HG03103 (cell line): Measurements from ENCODE around the gene ZNF592.
A peak's percentile ranks its signal among the peaks of the same experiment; 100 is the strongest.
"Not testable (repeated sequence)": the region's sequence is repeated elsewhere in the genome, so short reads cannot be mapped to it uniquely, and the experiment has no call there.

ENCODE experiments used
- ATAC-seq: cut with Tn5 transposase; IDR thresholded peaks from one replicate; pipeline ENCODE4 v1.9.1; 2021; ENCODE audit warnings: low read depth; ENCODE audit not compliant: unreplicated experiment

Gene ZNF592

DNA sequence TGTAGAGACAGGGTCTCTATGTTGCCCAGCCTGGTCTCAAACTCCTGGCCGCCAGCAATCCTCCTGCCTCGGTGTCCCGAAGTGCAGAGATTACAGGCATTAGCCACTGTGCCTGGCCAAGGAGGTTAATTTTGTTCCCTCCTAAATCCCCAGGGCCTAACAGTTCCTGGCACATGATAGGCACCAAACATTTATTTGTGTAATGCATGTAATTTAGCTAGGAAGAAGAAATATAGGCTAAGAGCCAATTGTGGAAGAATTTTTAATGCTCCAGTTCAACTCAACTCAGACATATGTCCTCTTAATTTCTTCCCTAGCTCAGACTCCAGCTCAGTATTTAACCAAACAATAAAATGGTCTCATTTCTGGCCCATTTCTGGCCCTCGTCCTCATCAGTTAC is 7.7 kb upstream of the ZNF592 start:
- ATAC-seq = no peak

DNA sequence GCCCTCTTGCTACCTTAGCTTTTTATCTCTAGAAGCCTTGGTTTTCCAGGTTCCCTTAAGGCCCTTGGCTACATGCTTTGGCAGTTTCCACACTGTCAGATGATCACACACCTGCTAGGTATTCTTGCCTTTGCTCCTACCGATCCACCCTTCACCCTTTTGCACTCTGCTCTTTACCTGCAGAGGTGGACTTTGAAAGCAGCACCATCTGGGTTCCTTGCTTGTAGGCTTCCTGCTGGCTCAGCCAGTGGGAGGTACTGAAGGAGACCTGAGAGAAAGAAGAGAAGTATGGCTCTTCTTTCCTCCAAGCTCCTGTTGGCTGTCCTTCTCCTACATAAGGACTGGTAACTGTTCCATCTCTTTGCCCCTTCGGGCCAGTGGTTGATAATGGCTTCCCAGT is 7.3 kb upstream of the ZNF592 start:
- no peak for ATAC-seq

DNA sequence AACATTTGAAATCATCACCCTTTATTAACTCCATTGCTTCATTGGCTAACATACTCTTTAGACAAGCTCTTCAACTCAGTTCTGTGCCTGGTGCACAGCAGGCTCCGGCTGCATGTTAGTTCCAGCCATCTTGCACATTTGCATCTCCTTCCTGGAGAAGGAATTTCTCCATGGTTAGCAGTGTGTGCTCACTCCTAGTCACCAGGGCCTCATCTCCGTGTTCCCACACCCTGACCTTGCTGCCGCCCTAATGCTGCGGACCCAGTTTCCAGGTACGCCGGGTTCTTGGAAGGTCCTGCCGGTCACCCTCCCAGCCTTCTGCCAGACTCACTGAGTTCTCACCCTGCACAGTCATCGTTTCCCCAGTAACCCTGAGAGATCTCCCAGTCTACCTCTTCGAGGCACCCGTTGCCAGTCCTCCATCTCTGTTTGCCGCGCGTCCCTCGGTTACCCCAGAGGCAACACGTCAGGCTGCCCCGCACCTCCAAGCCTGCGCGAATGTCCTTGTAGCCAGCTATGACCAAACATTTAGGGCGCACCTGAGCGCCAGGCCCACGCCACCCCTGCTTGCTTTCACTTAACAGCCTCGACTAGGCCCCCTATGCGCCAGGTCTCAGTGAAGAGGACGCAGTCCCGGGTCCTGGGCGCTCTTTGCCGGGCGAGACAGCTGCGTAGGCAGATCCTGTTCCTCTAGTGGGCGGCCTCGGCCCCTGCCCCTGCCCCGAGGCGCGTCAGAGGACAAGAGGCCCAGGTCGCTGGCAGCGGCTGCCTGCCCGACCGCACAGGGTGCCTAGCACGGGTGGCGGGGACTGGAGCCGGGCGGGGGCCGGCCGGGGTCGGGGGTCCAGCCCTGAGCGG is 747 bp upstream of the ZNF592 start:
- peak; percentile 33 for ATAC-seq

DNA sequence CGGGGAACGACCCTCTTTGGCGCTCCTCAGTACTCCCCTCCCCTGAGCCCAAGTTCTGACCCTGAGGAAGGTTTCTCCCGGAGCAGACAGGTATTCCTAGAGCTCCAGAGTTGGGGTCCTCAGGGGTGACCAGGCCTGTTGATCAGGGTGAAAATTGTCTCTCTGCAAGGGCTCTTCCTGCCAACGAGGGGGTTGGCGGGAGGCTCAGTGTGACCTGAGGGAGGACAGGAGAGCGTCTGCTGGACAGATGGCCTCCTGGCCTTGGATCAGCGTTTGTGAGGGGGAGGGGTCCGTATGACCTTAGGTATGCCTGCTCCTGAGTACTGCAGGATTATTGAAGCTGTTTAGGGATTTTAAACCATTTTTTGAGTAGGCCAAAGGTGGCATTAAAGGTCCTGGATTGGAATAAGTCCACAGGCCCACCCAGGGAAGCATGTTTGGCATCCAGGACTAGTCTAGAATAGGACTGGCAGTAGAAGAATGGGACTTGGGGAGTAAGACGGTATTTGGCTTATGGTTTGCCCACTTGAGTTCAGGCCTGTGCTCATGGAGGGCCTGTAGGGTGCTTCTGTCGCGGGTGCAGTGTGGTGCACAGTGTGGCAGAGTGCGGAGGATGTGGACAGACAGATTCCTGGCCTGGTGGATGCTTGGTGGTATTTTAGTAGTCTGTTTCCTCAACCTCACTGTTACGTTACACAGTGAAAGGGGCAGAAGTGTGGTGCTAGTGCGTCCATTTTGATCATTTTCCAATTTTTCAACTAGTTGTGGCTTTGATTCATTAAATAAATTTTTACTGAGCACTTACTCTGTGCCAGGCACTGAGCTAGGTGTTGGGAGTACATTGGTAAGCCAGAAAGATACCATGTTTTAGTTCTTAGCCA is 959 bp downstream of the ZNF592 start:
- ATAC-seq = no peak

DNA sequence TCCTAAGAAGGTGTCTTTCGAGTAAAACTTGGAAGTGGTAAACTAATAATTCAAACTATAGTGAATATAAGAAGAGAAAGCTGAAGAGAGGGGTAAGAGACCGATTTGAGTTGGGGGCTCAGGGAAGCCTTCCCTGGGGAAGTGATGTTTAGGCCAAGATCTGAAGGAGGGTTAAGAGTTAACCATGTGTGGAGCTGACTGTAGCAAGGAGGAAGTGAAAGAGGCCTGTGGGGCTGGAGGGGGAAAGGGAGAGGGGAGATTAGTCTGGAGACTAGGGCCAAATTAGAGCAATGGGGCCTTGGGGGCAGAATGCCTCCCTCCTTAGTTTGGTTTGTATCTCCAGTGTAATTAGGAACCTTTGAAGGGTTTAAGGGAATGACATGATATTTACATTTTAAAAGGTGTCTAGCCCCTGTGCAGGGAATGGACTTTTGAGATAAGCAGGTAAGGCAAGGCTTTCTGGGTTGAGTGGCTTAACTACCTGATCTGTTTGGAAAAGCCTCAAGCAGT is 2.2 kb downstream of the ZNF592 start:
- no peak for ATAC-seq

DNA sequence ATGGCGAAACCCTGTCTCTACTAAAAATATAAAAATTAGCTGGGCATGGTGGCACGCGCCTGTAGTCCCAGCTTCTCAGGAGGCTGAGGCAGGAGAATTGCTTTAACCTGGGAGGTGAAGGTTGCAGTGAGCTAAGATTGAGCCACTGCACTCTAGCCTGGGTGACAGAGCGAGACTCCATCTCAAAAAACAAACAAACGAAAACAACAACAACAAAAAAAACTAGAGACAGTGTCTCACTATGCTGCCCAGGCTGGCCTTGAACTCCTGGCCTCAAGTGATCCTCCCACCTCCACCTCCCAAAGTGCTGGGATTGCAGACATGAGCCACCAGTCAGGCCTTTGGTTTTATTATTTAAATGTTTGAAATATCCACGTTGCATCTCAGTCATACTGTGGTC is 3.3 kb downstream of the ZNF592 start:
- ATAC-seq = not testable (repeated sequence)

DNA sequence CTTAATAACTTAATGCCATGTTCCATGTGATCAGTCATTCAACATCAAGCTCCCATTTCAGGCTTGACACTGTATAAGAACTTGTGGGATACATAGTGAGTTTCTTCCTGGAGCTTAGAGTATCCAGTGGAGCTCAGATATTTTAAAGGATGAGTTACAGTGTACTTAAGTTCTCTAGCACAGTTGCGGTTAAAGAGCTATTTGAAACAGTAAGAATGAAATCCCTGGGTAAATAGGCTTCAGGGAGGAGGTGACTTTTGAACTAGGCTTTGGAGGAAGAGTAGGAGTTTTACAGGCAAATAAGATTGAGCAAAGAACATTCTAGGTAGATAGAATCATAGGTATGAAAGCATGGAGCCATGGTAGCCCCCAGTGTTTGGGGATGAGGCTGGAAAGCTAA is 3.8 kb downstream of the ZNF592 start:
- no peak for ATAC-seq

DNA sequence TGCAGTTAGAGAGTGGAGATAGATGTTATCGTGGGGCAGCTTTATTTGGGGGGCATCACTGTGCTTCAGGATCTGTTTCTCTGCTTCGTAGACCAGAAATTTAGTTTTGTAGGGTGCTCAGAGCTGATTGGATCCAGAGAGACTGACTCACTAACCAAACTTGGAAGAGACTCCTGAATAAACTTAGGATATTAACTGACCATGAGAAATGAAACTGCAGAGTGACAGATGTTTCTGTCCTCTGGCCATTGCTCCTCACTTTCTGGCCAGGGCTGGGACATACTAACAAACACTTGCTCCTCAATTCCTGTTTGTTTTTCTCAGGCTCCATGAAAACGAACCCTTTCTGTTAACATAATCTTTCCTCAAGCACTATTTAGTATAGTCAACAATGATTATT is 4.3 kb downstream of the ZNF592 start:
- no peak for ATAC-seq

DNA sequence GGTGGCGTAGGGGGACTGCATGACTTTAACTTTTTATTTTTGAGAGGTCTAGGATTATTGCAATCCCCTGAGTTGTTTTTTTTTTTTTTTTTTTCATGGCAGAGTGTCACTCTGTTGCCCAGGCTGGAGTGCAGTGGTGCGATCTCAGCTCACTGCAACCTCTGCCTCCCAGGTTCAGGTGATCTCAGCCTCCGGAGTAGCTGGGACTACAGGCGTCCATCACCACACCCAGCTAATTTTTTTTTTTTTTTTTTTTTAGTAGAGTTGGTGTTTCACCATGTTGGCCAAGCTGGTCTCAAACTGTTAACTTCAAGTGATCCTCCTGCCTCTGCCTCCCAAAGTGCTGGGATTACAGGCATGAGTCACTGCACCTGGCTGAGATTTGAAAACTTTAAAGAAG is 6.5 kb downstream of the ZNF592 start:
- ATAC-seq = not testable (repeated sequence)

DNA sequence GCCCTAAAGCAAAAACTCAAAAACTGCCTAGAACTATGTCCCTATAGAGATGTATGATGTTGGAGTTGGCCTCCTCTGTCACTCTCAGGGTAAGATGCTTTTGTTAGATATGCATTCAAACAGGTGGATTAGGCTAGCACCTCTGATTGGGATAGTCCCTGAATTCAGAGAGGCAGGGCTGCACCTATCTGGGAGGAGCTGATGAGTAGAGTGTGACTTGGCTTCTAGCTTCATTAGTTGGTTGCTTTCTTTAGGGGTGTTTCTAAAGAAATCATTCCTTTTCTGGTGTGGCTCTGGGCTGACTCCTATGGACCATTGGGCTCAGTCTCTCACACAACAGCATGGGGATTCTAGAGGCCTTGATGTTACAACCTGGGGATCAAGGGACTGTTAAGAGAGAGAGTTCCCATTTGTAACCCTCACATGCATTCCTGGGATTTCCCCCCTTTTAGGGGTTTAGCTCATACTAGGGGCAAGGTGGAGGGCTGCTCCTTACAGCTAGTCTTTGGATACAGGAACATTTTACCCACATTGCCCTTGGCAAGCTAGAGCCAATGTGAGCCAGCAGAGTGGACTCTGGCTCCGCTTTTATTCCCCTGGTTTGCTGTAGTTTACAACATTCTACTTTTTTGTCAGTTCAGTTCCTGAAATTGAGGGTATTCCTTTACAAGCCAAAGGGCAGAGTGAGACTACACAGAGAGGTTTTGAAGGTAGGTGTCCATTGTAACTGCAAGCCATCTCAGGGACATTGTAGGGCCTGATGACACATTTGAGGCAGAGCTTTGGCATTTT is 7.5 kb downstream of the ZNF592 start:
- ATAC-seq = no peak

DNA sequence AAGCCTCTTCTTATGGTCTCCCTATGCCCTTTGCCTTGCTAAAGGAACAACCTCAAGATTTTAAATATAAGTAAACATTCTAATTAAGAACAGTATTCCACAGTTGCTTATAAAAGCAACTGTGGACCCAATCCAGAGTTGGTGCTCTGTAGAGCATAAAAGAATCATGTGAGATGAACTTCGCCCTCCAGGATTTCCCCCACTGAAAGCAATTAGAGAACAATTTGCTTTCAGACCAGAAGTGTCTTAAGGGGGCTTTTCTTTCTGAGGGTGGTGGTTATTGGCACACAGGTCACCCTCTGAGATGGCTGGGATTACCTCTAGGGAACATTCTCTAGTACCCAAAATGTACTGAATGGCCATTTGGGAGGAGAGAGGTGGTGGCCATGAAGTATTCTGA is 10.6 kb downstream of the ZNF592 start:
- ATAC-seq = no peak

DNA sequence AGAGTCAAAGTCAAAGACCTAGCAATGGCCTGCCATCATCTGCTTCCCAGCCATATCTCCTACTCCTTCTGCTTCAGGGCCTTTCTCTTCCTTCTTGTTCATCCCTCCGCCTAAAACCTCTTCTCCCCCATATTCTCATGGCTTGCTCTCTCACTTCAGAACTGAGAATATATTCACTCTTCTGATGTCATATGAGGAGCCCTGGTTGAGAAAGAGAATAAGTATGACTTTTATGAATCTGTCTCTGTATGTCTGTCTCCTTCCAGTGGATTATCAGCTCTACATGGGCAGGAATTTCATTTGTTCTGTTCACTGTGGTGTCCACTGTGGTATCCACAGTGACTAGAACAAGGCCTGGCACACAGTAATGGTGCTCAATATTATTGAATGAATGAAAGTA is 11.8 kb downstream of the ZNF592 start:
- no peak for ATAC-seq

DNA sequence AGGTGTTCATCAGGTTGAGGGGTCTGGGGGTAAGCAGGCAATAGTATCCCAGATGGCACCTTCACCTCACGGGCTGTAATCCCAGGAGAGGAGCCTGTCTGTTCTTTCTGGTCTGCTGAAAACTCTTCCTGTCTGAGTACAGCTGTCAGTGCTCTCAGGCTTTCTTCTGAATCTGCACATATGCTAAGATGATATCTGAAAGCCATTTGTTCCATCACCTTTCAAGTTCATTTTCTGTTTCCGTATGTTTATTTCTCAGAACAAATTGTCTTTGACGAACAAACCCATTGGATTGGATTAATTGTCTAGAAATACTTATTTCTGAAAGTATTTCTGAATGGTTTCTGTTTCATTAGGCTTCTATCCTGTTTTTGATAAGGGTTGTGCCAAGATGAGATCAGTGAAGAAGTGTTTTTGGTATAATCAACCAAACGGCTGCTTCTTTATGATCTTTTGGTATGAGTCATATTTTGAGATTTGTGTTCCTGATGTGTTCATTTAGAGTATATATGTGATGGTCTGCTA is 13.3 kb downstream of the ZNF592 start:
- ATAC-seq = no peak

DNA sequence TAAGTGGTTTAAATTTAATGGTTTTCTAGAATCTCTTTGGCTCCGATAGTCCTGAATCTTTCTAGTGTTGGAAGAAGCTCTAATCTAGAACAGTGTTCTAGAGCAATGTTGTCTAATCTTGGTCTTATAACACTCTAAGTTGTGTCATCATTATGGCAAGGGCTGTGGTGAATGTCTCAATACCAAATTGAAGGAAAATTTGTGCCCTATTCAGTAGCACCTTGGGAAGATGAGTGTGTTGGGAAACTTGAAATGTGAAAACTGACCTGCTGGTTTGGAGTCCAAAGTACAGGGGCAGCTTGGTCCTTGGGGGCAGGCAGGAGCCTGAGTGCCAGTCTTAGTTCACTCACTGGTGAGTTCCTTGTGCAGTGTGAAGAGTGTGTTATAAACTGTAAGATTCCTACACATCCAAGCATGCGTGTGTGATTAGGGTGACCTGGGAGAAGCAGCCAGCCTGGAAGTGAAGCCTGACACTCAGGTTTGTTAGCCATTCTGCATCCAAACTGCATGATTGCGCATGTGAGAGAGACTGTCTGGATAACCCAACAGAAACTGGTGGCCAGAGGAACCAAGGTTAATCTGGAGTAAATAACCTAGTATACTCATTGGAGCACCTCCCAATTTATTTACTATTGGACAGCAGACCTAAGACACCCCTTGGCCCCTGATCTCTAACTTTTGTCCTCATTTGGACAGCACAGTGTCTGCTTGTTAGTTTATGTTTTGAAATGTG is 14.6 kb downstream of the ZNF592 start:
- no peak for ATAC-seq

DNA sequence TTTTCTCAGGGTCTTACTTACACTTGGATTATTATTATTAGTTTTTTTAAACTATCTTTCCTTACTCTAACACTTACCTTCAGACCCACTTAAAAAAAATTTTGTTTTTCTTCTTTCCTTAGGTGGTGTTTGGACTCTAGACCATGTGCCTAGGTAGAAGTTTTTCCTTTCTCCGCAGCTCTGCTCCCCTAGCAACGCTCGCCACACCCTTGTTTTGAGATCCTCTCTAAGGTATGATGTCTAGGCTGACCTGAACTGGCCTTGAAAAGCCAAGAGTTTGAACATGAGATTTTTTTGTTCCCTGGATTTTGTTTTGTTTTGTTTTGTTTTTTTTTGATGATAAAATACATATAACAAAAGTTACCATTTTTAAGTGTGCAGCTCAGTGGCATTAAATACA is 16.2 kb downstream of the ZNF592 start:
- no peak for ATAC-seq

DNA sequence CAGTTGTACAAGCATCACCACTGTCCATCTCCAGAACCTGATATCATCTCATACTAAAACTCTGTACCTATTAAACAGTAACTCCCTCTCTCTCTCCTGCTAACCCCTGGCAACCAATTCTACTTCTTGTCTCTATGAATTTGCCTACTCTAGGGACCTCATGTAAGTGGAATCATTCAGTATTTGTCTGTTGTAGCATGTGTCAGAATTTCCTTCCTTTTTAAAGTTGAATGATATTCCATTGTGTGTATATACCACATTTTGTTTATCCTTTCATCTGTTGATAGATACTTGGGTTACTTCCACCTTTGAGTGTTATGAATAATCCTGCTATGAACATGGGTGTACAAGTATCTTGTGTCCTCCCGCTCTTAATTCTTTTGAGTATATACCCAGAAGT is 16.6 kb downstream of the ZNF592 start:
- ATAC-seq = no peak

DNA sequence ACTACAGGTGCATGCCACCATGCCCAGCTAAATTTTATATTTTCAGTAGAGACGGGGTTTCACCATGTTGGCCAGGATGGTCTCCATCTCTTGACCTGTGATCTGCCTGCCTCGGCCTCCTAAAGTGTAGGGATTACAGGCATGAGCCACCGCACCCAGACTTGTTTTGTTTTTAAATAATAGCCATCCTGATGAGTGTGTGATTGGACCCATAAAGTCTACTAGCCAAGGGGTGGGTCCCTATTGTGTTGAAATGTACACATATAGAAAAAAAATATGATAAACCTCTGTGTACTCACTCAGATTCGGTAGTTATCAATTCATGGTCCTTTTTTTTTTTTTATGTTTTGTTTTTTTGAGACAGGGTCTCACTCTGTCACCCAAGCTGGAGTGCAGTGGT is 17.3 kb downstream of the ZNF592 start:
- ATAC-seq = no peak

DNA sequence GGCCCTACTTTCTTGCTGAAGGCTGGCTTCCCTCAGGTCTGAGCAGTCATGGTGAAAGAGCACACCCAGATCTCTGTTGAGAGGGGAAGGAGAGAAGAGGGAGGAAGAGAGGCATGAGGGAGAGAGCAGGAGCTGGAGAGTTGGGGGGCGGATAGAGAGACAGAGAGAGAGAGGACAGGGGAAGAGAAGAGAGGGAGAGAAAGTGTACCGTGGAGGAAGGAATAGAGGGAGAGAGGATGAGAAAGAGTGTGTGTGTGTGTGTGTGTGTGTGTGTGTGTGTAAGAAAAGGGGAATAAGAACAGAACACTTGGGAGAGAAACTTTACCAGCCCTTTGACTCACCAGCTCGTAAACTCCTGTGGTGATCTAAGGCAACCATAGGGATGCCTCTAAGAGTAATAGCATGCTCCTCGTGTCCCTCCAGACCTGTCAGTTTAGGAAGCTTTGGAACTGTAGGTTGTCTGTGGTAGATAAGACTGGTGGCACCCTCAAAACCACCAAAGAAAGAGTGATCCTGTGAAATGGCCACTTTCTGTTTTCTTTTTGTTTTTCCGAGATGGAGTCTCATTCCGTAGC is 18.2 kb downstream of the ZNF592 start:
- ATAC-seq = no peak

DNA sequence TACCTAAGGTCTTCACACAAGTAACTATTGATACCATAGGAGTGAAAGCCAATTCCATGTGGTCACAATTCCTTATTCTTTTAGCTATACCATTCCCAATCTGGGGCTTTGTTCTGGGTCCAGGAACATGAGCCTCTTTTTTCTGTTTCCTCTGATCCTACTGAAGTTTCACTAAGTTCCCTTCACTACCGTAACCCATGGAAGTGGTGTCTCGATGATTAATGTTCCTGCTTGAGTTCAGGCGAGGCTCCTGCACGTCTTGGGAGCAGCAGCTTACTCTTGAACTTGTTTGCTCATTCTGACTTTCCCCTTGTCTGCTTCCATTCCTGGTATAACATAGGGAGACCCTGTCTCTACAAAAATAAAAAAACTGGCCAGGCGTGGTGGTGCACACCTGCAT is 23.6 kb downstream of the ZNF592 start:
- ATAC-seq = no peak

DNA sequence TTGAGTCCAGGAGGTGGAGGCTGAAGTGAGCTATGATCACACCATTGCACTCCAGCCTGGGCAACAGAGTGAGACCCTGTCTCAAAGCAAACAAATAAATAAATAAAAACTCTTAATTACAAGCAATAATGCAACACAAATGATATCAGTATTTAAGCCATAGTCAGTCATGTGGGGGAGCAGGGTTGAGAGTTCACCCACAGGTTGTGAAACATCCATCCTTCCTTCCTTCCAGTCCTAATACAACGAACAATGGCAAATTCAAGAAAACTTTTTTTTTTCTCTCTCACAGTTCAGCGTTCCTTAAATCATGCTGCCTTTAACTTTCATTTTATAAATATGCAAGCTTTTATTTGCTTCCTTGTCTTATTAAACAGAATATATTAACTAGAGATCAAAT is 24.1 kb downstream of the ZNF592 start:
- no peak for ATAC-seq
